Activated CD4-positive, alpha-beta T cell treated with anti-CD3 and anti-CD28 coated beads, Interleukin-2, amount 50 U/mL, for 48 hours (primary cell): ENCODE measurements around the gene LRRC18.

ENCODE experiments used
- DNase-seq, 2 experiments: peaks; one replicate each; pipeline ENCODE4 v3.0.0-alpha.2; 2020

LRRC18 gene

DNA sequence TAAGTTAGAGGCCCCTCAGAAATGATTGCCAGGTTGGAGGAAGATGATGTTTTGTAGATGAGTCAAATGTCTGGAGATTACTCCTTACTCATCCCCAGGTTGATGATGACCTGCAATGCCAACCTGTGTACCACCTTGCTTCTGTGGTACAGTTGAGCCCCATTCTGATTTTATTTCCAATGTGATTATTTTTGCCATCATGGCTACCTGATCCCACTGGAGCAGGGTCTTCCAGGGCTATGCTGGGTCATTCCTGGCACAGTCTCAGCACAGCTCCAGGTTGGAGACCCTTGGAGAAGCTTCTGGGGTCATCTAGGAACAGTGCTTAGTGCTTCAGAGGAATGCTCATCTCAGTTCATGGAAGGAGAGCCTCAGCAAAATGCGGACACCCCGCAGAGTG lies 34.3 kb downstream of the LRRC18 start:
- DNase-seq = no peak

DNA sequence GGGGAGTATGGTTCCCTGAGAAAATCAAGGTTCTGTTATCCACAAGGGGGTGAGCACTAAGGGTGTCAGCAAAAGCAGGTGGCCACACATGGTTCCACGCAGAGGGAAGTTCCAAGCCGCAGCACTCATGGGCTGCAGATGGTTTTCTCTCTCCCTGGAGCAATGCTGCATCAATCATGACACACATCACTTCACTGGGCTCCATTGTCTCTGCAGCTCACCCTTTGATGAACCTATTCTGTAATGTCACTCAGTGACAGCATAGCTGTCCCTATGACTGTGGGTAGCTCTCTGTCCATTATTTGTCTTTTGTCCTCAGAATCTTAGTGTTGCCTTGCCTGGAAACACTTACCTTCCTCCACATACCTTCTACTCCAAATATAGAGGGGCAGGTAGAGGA lies 34.8 kb downstream of the LRRC18 start:
- DNase-seq = no peak

- no peak for DNase-seq
Measured at GRCh38 chr10:48903151-48903550, 36.5 kb downstream of the LRRC18 start.

DNA sequence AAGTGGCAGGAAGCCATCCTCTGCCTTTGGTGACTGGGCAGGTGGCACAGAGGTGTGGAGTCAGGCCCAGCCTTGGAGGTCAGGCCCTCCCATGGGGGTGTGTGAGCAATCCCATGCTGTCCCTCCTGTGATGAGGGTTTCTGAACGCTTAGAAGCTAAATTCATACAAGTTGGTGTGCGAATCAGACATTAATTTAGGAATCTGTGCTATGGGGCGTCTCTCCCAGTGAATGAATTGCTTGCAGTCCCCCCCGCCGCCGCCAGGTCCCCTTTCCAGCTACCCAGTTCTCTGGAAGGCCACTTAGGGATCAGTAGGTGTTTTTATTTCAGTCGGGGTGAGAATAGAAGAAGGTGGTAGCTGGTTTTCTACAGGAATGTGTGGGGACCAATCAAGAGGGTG lies 37.5 kb downstream of the LRRC18 start:
- DNase-seq = no peak

- no peak for DNase-seq
Measured at GRCh38 chr10:48901319-48901718, 38.3 kb downstream of the LRRC18 start.

DNA sequence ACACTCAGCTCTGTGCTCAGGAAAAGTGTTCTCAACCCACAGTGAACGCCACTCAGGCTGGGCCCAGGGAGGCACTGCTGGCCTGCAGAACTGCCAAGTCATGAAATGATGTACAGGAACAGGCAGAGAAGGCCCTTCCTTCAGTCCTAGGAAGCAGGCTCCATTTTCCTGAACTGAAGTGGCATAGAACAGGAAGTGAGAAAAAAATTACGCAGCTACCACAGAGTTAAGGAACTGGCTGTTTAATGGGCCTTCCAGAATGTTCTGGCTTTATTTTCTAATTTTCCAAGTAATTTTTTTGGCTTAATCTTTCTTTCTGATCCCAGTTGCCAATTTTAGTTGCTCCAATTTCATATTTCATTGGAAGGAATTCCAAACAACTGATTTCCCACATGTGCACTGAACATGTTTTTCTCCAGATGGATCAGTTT lies 39.3 kb downstream of the LRRC18 start:
- no peak for DNase-seq

- DNase-seq = no peak
Measured at GRCh38 chr10:48899781-48900180, 39.9 kb downstream of the LRRC18 start.

- no peak for DNase-seq
Measured at GRCh38 chr10:48898426-48898825, 41.2 kb downstream of the LRRC18 start.

- no peak for DNase-seq
Measured at GRCh38 chr10:48897441-48897790, 42.2 kb downstream of the LRRC18 start.

- DNase-seq = no peak
Measured at GRCh38 chr10:48896756-48897440, 42.7 kb downstream of the LRRC18 start.

GRCh38 chr10:48895803-48896195 lies 43.8 kb downstream of the LRRC18 start:
- no peak for DNase-seq

DNA sequence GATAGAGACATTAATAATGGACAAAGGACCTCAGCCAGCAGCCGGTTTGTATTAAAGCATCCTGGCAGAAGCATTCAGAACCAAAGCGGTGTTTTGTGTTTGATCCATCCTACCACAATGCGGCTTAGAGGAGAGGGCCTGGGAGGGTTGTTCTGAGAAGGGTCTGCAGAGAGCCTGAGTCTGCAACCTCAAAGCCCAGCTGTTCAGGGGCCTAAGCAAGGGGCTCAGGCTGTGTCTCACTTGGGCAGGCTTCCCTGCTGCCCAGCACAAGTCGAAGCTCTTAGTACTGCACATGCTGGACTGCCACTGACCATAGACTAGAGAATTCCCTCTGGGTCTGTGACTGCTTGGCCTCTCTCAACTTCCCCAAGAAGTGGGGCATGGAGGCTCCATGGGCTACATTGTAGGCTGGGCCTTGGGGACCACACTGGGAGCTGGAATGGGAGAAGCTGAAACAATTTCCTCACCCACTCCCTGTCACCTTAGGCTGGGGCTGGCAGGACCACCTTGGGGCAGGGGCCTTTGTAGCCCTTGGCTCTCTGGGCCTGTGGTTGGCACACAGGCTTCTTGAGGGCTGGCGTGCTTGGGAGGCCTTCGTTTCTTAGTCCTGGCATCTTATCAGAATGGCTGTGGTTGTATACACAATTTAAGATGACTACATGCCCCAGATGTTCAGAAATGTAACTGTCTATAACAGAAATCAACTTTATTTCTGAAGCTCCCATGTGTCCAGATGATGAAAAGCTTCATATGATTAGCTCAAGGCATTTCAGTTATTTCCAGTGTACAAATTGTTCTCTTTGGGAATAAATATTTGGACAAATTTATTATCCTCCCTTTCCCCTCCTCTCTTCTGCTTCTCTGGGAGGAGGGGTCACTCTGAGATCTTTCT lies 44.5 kb downstream of the LRRC18 start:
- DNase-seq = no peak

DNA sequence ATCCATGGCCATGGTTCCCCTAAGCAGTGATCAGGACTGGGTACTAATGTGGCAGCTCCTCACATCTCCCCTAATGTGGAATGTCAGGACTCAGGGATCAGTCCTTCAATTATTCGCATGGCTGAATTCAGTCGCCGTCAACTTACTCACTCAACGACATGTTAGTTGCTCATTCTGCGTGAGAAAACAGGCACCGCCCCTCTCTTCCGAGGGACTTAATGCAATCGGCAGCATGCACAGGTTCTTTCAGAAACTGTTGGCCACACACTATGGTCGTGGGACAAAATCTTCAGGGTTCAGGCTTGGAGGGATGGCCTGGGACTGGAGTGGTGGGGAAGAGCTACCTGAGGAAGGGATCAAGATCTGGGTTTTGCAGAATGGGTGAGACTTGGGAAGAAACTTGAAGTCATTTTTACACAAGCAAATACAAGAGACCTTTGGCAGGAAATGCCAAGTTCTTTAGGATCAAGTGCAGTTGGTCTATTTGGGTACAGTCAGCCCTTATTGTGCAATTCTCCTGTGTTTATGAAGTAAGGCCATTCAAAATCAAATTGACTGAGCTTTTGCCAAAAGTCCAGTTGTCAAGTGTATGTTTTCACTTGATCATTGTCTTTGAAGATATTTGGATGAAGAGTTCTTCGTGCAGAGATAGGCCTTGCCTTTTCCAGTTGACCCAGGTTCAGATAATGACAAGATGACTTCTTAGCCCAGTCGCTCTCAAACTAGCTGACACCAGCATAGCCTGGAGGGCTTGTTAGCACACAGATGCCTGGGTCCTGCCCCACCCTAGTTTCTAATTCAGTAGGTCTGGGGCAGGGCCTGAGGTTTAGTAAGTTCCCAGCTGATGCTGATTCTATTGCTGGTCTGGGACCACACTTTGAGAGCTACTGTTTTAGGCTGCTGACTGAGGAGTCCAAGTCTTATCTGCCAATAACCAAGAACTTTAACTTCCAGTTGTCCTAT lies 48.5 kb downstream of the LRRC18 start:
- no peak for DNase-seq

GRCh38 chr10:48887982-48888381 lies 51.7 kb downstream of the LRRC18 start:
- no peak for DNase-seq

DNA sequence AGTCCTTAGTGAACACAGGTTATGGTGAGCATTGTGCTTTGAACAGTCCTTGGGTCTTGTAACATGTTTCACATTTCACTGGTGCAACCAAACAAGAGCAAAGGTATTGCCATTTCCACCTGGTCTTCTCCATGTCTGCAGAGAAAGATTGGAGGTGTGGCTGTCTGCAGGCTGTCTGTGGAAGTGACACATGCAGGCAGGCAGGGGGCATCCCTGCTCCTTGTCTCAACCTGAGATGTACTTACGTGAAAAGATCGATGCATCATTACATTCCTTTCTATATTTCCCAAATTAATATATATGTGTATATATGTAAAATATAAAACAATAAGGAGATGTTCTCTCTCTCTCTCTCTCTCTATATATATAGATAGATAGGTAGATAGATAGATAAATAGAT lies 54.3 kb downstream of the LRRC18 start:
- no peak for DNase-seq

- no peak for DNase-seq
Measured at GRCh38 chr10:48884179-48885045, 55.2 kb downstream of the LRRC18 start.

GRCh38 chr10:48883701-48884100 lies 55.9 kb downstream of the LRRC18 start:
- no peak for DNase-seq

DNA sequence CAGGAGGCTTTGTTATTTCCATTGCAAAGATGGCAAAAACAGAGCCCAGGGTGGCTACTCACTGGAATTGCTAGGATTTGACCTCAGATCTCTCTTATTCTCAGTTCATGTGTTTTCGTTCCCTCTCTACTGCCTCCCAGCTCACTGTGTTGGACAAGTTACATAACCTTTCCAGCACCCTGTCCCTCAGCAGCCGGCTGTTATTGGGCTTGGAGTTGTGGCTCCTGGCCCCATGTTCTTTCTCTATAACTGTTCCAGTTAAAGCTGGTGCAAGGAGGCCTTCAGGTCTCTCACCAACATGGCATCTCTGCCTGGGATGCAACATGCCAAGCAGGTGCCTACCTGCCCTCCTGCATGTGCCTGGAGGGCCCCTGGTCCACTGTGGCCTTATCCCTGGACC lies 56.8 kb downstream of the LRRC18 start:
- DNase-seq = no peak

DNA sequence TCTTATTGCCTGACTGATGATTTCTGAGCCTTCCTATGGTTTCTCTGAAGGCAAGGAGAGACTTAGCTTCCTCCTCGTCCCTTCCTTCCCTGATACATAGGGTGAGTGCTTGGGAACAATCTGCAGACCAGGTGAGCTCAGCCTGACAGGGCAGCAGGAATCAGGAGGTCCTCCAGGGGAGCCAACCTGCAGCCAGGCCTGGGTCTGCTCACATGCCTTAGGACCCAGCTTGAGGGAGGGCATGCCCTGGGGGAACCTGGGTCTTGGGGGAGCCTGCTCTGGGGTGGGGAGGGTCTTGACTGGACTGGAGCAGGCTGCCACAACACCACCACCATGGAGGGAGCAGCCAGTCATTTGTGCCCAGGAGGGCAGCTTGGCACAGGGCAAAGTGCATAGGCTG lies 57.7 kb downstream of the LRRC18 start:
- no peak for DNase-seq

DNA sequence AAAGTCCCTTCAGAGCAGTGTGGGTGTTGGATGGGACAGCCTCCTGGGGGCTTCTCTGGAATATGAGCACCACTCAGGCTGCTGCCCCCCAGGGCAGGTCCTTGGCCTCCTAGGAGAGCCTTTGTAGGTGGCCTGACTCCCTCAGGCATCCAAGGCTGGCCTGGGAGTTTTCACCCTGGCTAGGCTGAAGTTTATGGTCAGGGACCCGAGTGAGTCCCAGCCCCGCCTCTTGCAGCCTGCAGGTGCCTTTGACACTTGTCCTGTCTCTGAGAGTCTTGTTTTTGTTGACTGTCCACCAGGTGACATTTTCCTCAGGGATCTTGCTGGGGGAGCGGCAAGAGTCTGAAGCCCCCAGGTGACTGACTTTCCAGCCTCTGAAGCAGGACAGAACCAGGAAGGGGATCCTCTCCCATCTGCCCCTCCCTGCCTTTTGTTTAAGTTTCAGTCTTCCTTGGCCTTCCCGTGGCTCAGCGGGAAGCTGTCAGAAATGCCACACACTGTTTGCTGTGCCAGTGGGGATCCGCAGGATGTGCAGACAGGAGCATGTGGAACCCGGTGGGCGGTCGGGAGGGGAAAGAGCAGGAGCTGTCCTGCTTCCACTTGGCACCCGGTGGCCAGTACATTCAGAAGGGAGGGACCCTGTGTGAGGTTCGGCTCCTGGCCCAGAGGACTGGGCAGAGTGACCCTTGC lies 59.5 kb downstream of the LRRC18 start:
- DNase-seq = no peak

- no peak for DNase-seq
Measured at GRCh38 chr10:48879451-48879850, 60.2 kb downstream of the LRRC18 start.

GRCh38 chr10:48878091-48878490 lies 61.5 kb downstream of the LRRC18 start:
- no peak for DNase-seq
